A549 (cell line): ENCODE measurements around the gene IGF1R. TPM values are rescaled to one million over a fixed set of nuclear protein-coding genes. Genes with fewer than 3 reads are reported as not detected.

ENCODE experiments used
- ATAC-seq, 2 experiments: fragments of 200-7000 bp in 1 of 2; fragments of >200 bp in 1 of 2; cut with Nextera tagmentation in 1 of 2; cut with Tn5 transposase in 1 of 2; 3 replicates each; pipeline versions ENCODE4 v1.8.0 to v1.9.1; 2018 to 2020; ENCODE audit warnings: mild to moderate bottlenecking in 1 of 2, moderate library complexity in 1 of 2
- CTCF ChIA-PET: fragments of 300-600 bp; sonication (Branson Sonifier 250); formaldehyde crosslinking; extraction: SDS; loops from one replicate; lab custom pipeline; 2021; ENCODE audit warnings: antibody characterized with exemption, inconsistent platforms; lab: Yijun Ruan, JAX
- POLR2A ChIA-PET: fragments of 350-600 bp; formaldehyde crosslinking; extraction: SDS; loops from one replicate; lab custom pipeline; 2021; ENCODE audit warnings: antibody characterized with exemption, inconsistent platforms; lab: Yijun Ruan, JAX
- DNase-seq, 2 experiments: peaks; one replicate each; pipeline versions ENCODE4 v3.0.0 to v3.0.0-alpha.2; 2011 to 2016; ENCODE audit warnings: low read depth in 1 of 2, low spot score in 1 of 2
- FAIRE-seq: peaks from 2 replicates; lab custom pipeline; 2011; peaks lifted over from hg19 to GRCh38; lab: Jason Lieb, UNC
- H3K27ac ChIP-seq, 2 experiments: fragments of >200 bp; sonication (Bioruptor Twin); formaldehyde crosslinking; 3 replicates each; pipeline ENCODE4 v1.5.1; 2016 to 2017
- H3K4me1 ChIP-seq: fragments of >200 bp; sonication (Bioruptor Twin); formaldehyde crosslinking; 3 replicates; pipeline ENCODE4 v1.6.1; 2016
- H3K4me2 ChIP-seq: fragments of >200 bp; sonication (Bioruptor Twin); formaldehyde crosslinking; 3 replicates; pipeline ENCODE4 v1.6.1; 2016
- H3K4me3 ChIP-seq: fragments of >200 bp; sonication (Bioruptor Twin); formaldehyde crosslinking; 3 replicates; pipeline ENCODE4 v1.5.1; 2016
- H3K9me3 ChIP-seq: fragments of >200 bp; sonication (Bioruptor Twin); formaldehyde crosslinking; 3 replicates; pipeline ENCODE4 v1.6.1; 2016
- BHLHE40 ChIP-seq: IDR thresholded peaks from 2 replicates; pipeline ENCODE4 v1.6.1; 2012; ENCODE audit warnings: low read depth, low read length, inconsistent platforms
- CEBPB ChIP-seq, 2 experiments: fragments of >200 bp in 1 of 2; sonication (Bioruptor Twin) in 1 of 2; formaldehyde crosslinking in 1 of 2; IDR thresholded peaks; 2 replicates each; pipeline ENCODE4 v1.6.1; 2012 to 2016
- CTCF ChIP-seq: fragments of >200 bp; sonication (Bioruptor Twin); formaldehyde crosslinking; IDR thresholded peaks from 3 replicates; pipeline ENCODE4 v1.5.1; 2016
- EHF ChIP-seq: fragments of 250-450 bp; sonication (Bioruptor Pico); IDR thresholded peaks from 2 replicates; pipeline ENCODE4 v1.5.0; 2020; ENCODE audit warnings: mild to moderate bottlenecking
- FOSL2 ChIP-seq, 2 experiments: fragments of 450-650 bp in 1 of 2; fragments of >200 bp in 1 of 2; sonication (Bioruptor Twin) in 1 of 2; formaldehyde crosslinking; IDR thresholded peaks; 2 replicates each; pipeline versions ENCODE4 v1.5.0 to v1.6.1; 2016 to 2020; ENCODE audit warnings: mild to moderate bottlenecking in 1 of 2, moderate library complexity in 1 of 2
- GATA3 ChIP-seq: IDR thresholded peaks from 2 replicates; pipeline ENCODE4 v1.6.1; 2012; ENCODE audit warnings: borderline replicate concordance
- HMGXB4 ChIP-seq: fragments of 250-450 bp; sonication (Bioruptor Pico); IDR thresholded peaks from 2 replicates; pipeline ENCODE4 v1.5.0; 2021; ENCODE audit warnings: mild to moderate bottlenecking, moderate library complexity, borderline replicate concordance
- HOXB13 ChIP-seq: fragments of 250-450 bp; sonication (Bioruptor Pico); IDR thresholded peaks from 2 replicates; pipeline ENCODE4 v1.5.0; 2020; ENCODE audit warnings: low read depth, mild to moderate bottlenecking, moderate library complexity
- JUN ChIP-seq, 2 experiments: fragments of >200 bp; sonication (Bioruptor Twin); formaldehyde crosslinking; IDR thresholded peaks; 2 replicates in 1 of 2; 3 replicates in 1 of 2; pipeline ENCODE4 v1.6.1; 2016 to 2017
- KDM5A ChIP-seq: fragments of 200-600 bp; sonication (generic); IDR thresholded peaks from 2 replicates; pipeline ENCODE4 v1.6.1; 2016; ENCODE audit warnings: antibody characterized with exemption, mild to moderate bottlenecking
- MAFK ChIP-seq: fragments of 450-650 bp; IDR thresholded peaks from 2 replicates; pipeline ENCODE4 v1.6.1; 2014; ENCODE audit not compliant: partially characterized antibody
- NFE2L2 ChIP-seq: fragments of 150-350 bp; conservative IDR thresholded peaks from 2 replicates; pipeline ENCODE4 v1.6.1; 2014; ENCODE audit warnings: low read length
- NPAS2 ChIP-seq: fragments of 250-450 bp; sonication (Bioruptor Pico); IDR thresholded peaks from 2 replicates; pipeline ENCODE4 v1.8.0; 2022; ENCODE audit warnings: mild to moderate bottlenecking, moderate library complexity, borderline replicate concordance
- POLR2AphosphoS2 ChIP-seq: conservative IDR thresholded peaks from 2 replicates; pipeline ENCODE4 v1.6.1; 2012; ENCODE audit warnings: low read length, improper control_type of control experiment, inconsistent platforms
- RAD21 ChIP-seq, 2 experiments: fragments of >200 bp in 1 of 2; sonication (Bioruptor Twin) in 1 of 2; formaldehyde crosslinking in 1 of 2; IDR thresholded peaks in 1 of 2; conservative IDR thresholded peaks in 1 of 2; 2 replicates in 1 of 2; 3 replicates in 1 of 2; pipeline ENCODE4 v1.6.1; 2012 to 2018; ENCODE audit warnings: inconsistent platforms in 1 of 2
- RCOR1 ChIP-seq: fragments of 150-350 bp; IDR thresholded peaks from 2 replicates; pipeline ENCODE4 v1.6.1; 2014; ENCODE audit warnings: antibody characterized with exemption, low read length, low read depth
- SREBF2 ChIP-seq: fragments of 450-650 bp; IDR thresholded peaks from 2 replicates; pipeline ENCODE4 v1.6.1; 2014; ENCODE audit warnings: mild to moderate bottlenecking, moderate library complexity
- TFCP2L1 ChIP-seq: fragments of 250-450 bp; sonication (Bioruptor Pico); IDR thresholded peaks from 2 replicates; pipeline ENCODE4 v1.5.0; 2021; ENCODE audit warnings: mild to moderate bottlenecking
- USF2 ChIP-seq: fragments of 450-650 bp; IDR thresholded peaks from 2 replicates; pipeline ENCODE4 v1.6.1; 2014; ENCODE audit warnings: antibody characterized with exemption
- ZC3H11A ChIP-seq: fragments of 450-650 bp; IDR thresholded peaks from 2 replicates; pipeline ENCODE4 v1.6.1; 2014; ENCODE audit warnings: antibody characterized with exemption, mild to moderate bottlenecking
- ZFP36 ChIP-seq: fragments of 450-650 bp; IDR thresholded peaks from 2 replicates; pipeline ENCODE4 v1.6.1; 2014; ENCODE audit warnings: borderline replicate concordance; ENCODE audit not compliant: partially characterized antibody
- ZNF302 ChIP-seq: fragments of 250-450 bp; sonication (Bioruptor Pico); IDR thresholded peaks from 2 replicates; pipeline ENCODE4 v1.9.0; 2021; ENCODE audit warnings: inconsistent platforms, mild to moderate bottlenecking, moderate library complexity
- ZSCAN20 ChIP-seq: fragments of 250-450 bp; sonication (Bioruptor Pico); IDR thresholded peaks from 2 replicates; pipeline ENCODE4 v1.8.0; 2022; ENCODE audit warnings: mild to moderate bottlenecking, moderate library complexity
- WGBS: methylation state at CpG from one replicate; pipeline ENCODE4 v1.1.6; 2017; ENCODE audit errors: missing lambda C conversion rate; 5-methylcytosine and 5-hydroxymethylcytosine counted together
- polyA plus RNA-seq, 4 experiments: library from polyadenylated mRNA; depleted of rRNA in 3 of 4; stranded (reverse); fragments of >200 nt; fragmentation: RNase III in 1 of 4; extraction: RNeasy Plus Mini Kit Qiagen cat#74134 plus additional on column Dnase treatment in 1 of 4; gene quantifications; 2 replicates in 3 of 4; 3 replicates in 1 of 4; pipeline ENCODE4 v1.2.3, GENCODE V29; 2011 to 2017

IGF1R gene
- polyA plus RNA-seq, 2 of the 4 experiments (the other 2 are of a cell fraction): 42.6 to 69.5 TPM

- H3K4me1 ChIP-seq: peaks cover 85% of the 10 kb centered on the region
- peak overlapping the region in 1 of 2 experiments; percentile 45; a peak in 2 of 6 replicates for H3K27ac ChIP-seq
- no peak for ATAC-seq
Measured at GRCh38 chr15:98731712-98732450, 83.5 kb downstream of the IGF1R start.

GRCh38 chr15:98733098-98733497 lies 84.8 kb downstream of the IGF1R start:
- no peaks in the 10 kb centered on the region for H3K9me3 ChIP-seq
- POLR2A ChIA-PET: no interaction called here
- FAIRE-seq: no peak
- H3K27ac ChIP-seq: no peak overlapping the region; a peak in 1 of 6 replicates
- no peak for DNase-seq
- H3K4me2 ChIP-seq: no peak overlapping the region
- H3K4me3 ChIP-seq: no peak overlapping the region
- peaks cover 82% of the 10 kb centered on the region for H3K4me1 ChIP-seq
- 97% methylated on average over 5 of the region's 5 CpGs for WGBS
- CTCF ChIA-PET: interaction anchor here (1.0 to 1.5 kb wide), 4 partner anchors 8 to 54 kb away, joined by 3 to 5 read pairs (median 3); no protein-coding TSS in a partner anchor
- no peak for ATAC-seq
- no peak for TF ChIP-seq USF2
- TF ChIP-seq HOXB13: no peak
- no peak for TF ChIP-seq CTCF
- TF ChIP-seq ZSCAN20 (CRISPR knock-in tag): no peak
- no peak for TF ChIP-seq JUN (IDR thresholded peaks at IDR 0.05)
- TF ChIP-seq TFCP2L1 (CRISPR knock-in tag): no peak
- no peak for TF ChIP-seq BHLHE40
- TF ChIP-seq SREBF2: no peak
- no peak for TF ChIP-seq FOSL2 (IDR thresholded peaks at IDR 0.05)
- no peak for TF ChIP-seq FOSL2 (CRISPR knock-in tag; IDR thresholded peaks at IDR 0.05)
- no peak for TF ChIP-seq POLR2AphosphoS2
- no peak for TF ChIP-seq ZC3H11A
- TF ChIP-seq RAD21 (conservative IDR thresholded peaks at IDR 0.05 in 1 of 2, IDR thresholded peaks at IDR 0.05 in 1 of 2): no peak
- TF ChIP-seq ZFP36: no peak
- TF ChIP-seq RCOR1: no peak
- no peak for TF ChIP-seq ZNF302 (CRISPR knock-in tag)
- no peak for TF ChIP-seq KDM5A
- TF ChIP-seq EHF (CRISPR knock-in tag): no peak
- TF ChIP-seq NPAS2: no peak
- no peak for TF ChIP-seq NFE2L2
- no peak for TF ChIP-seq CEBPB (IDR thresholded peaks at IDR 0.05)
- TF ChIP-seq, all 56 proteins: peak for 0

More at GRCh38 chr15:98731712-98732450, 83.5 kb downstream of the IGF1R start:
- no peak for DNase-seq
- FAIRE-seq: no peak
- WGBS: 96% methylated on average over 9 of the region's 9 CpGs
- ChIA-PET CTCF (interaction anchor here (1.0 to 1.5 kb wide), 8 partner anchors 9 to 420 kb away, joined by 3 to 5 read pairs (median 3); no protein-coding TSS in a partner anchor), POLR2A (interaction anchor here (0.5 to 0.6 kb wide), 2 partner anchors 31 to 67 kb away, joined by 3 to 5 read pairs; no protein-coding TSS in a partner anchor)
- H3K9me3 ChIP-seq: no peaks in the 10 kb centered on the region
- H3K4me3 ChIP-seq: no peak overlapping the region
- peak overlapping the region; percentile 40 for H3K4me2 ChIP-seq
- TF ChIP-seq POLR2AphosphoS2 (no peak), GATA3 (no peak), MAFK (no peak), HMGXB4 (no peak)
